GM12891 (cell line): ENCODE results near the gene EPAS1.

Source experiments
- POLR2A ChIP-seq: IDR thresholded peaks from 2 replicates; pipeline ENCODE4 v1.6.1; 2011; ENCODE audit warnings: low read depth, low read length, control low read depth
- POLR2AphosphoS5 ChIP-seq: IDR thresholded peaks from 2 replicates; pipeline ENCODE4 v1.6.1; 2011; ENCODE audit warnings: low read depth, low read length, control low read depth
- POU2F2 ChIP-seq: IDR thresholded peaks from 2 replicates; pipeline ENCODE4 v1.6.1; 2011; ENCODE audit warnings: low read depth, mild to moderate bottlenecking, control low read depth, low read length, moderate library complexity
- SPI1 ChIP-seq: IDR thresholded peaks from 2 replicates; pipeline ENCODE4 v1.6.1; 2011; ENCODE audit warnings: low read depth, low read length, control low read depth
- TAF1 ChIP-seq: IDR thresholded peaks from 2 replicates; pipeline ENCODE4 v1.6.1; 2011; ENCODE audit warnings: low read depth, low read length, control low read depth

GRCh38 chr2:46407852-46408455 is 110.7 kb downstream of the EPAS1 start:
- TF ChIP-seq POLR2A, result no peak
- TF ChIP-seq SPI1, result no peak
- no peak for TF ChIP-seq POLR2AphosphoS5
- no peak for TF ChIP-seq POU2F2
- no peak for TF ChIP-seq TAF1
